IPS-18a (cell line): Measurements from ENCODE around the gene AGAP1.

Experiments
- H3K27ac ChIP-seq: one replicate; pipeline ENCODE4 v1.5.1; 2013; ENCODE audit warnings: low read length
- H3K27me3 ChIP-seq: one replicate; pipeline ENCODE4 v1.6.1; 2013; ENCODE audit warnings: mild to moderate bottlenecking, low read length; ENCODE audit not compliant: control insufficient read depth, insufficient read depth
- H3K36me3 ChIP-seq: one replicate; pipeline ENCODE4 v1.6.1; 2013; ENCODE audit warnings: low read depth, low read length; ENCODE audit not compliant: control insufficient read depth
- H3K4me1 ChIP-seq: one replicate; pipeline ENCODE4 v1.6.1; 2013; ENCODE audit warnings: low read depth, low read length; ENCODE audit not compliant: control insufficient read depth
- H3K4me3 ChIP-seq: one replicate; pipeline ENCODE4 v1.5.1; 2013; ENCODE audit warnings: low read length
- H3K9ac ChIP-seq: one replicate; pipeline ENCODE4 v1.6.1; 2013; ENCODE audit warnings: mild to moderate bottlenecking, low read length, moderate library complexity
- H3K9me3 ChIP-seq: one replicate; pipeline ENCODE4 v1.6.1; 2013; ENCODE audit warnings: low read depth, low read length; ENCODE audit not compliant: control insufficient read depth

AGAP1 gene

DNA sequence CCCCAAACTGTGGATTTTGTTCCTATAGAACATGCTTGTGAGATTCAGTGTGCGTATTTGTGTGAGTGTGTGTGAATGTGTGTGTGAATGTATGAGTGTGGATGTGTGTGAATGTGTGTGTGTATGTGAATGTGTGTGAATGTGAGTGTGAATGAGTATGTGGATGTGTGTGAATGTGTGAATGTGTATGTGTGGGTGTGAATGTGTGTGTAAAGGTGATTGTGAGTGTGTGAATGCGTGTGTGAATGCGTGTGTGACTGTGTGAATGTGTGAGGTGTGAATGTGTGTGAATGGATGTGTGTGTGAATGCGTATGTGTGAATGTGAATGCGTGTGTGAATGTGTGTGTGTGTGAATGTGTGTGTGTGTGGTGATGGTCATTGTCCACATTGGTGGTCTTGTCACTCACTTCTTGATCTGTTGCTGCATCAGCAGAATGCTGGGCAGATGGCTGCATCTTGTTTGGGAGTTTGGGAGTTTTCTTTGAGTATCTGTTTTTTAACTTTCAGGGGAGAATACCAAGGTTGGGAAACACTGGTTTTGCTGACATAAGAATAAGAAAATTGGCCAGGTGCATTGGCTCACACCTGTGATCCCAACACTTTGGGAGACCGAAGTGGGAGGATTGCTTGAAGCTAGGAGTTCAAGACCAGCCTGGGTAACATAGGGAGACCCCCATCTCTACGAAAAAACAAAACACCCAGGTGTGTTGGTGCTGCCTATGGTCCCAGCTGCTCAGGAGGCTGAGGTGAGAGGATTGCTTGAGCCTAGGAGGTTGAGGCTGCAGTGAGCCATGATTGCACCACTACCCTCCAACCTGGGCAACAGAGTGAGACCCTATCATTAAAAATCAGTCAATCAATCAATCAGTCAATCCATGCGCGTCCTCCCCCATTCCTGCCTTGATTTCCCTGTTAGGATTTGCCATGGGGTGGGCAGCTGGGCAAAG, 18.2 kb downstream of the AGAP1 start:
- Histone ChIP-seq H3K4me1 (peaks cover 4% of the 10 kb centered on the region), H3K4me3 (no peak overlapping the region), H3K9ac (no peak overlapping the region)

DNA sequence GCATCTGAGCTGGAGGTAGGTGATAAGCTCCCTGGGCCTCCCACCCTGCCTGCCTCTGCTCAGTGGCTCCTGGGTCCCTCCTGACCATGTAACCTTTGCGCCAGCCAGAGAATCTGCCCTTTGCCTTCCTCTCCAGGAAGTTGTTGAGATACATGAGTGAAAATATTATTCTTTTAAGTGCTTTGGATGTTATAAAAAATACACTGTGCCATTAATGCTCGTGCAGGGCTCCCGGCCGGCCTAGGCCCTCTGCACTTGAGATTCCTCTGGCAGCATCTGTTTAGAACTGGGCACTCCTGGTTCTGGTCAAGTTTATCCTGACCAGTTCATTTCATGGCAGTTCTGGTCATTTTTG, 18.8 kb downstream of the AGAP1 start:
- Histone ChIP-seq H3K4me3 (no peak overlapping the region), H3K36me3 (no peaks in the 10 kb centered on the region), H3K9ac (no peak overlapping the region), H3K9me3 (no peaks in the 10 kb centered on the region), H3K4me1 (peaks cover 4% of the 10 kb centered on the region), H3K27me3 (no peaks in the 10 kb centered on the region), H3K27ac (no peak overlapping the region)

More for the DNA sequence above, 18.2 kb downstream of the AGAP1 start:
- Histone ChIP-seq H3K9me3 (no peaks in the 10 kb centered on the region), H3K36me3 (no peaks in the 10 kb centered on the region), H3K27ac (no peak overlapping the region), H3K27me3 (no peaks in the 10 kb centered on the region)

DNA sequence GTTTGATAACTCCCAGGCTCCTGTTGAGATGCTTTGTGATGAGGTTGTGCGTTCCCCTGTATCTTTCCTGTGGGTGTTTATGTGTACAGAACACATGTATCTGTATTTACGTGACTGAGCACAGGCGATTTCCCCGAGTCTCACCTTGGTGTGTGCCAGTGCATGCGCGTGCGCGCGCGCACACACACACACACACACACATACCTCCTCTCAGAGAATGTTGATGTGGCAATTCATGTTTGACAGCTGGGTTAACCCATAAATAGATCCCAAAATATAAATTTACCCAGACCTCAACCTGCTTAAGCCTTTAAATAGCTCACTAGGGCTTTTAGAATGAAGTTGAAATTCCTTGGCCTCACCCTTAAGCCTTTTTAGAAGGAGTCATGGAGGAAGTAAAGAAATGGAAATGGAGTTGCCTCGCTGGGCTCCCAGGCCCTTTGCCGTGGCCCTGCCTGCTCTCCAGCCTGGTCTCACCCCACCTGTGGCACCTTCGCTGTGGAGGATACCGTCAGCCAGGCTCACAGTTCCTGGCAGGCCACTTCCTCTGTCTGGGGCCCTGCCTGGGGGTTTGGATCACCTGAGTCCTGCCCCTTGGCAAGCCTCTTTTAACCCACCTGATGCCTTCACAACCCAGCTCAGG, 20.3 kb downstream of the AGAP1 start:
- Histone ChIP-seq H3K9me3 (no peaks in the 10 kb centered on the region), H3K27me3 (no peaks in the 10 kb centered on the region), H3K9ac (no peak overlapping the region), H3K4me3 (no peak overlapping the region), H3K36me3 (no peaks in the 10 kb centered on the region), H3K27ac (no peak overlapping the region), H3K4me1 (peaks cover 4% of the 10 kb centered on the region)

DNA sequence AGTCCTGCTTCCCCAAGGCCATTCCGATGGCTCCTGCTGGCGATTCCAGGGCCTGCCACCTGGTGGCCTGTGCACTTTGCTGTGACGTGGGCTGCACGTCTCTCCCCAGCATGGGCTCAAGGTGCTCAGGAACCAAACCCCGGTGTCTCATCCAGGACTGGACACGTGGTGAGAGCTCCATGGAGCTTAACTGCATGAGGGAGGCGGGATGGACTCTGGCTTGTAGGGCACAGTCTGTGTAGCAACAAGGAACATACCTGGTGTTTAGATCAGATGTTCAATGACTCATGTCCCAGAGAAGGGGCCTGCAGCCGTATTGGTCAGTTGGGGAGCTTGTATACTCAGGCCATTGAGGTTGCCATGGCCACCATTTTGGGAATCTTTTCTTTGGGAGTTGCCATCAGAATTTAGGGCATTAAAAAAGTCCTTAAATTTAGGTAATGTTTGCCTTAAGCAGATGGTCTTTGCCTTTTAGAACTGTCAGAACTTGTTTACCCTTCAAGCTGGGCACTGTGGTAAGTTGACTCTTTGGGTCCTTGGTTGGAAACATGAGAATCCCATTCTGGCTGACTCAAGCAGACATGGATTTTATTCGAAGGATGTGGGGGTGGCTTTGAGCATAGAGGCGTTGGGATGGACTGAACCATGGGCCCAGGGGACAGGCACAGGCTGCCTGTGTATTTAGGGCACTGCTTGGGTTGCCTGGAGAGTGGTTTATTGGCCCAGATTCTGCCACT, 21.0 kb downstream of the AGAP1 start:
- H3K9me3 ChIP-seq = no peaks in the 10 kb centered on the region
- peaks cover 4% of the 10 kb centered on the region for H3K4me1 ChIP-seq
- H3K4me3 ChIP-seq = no peak overlapping the region
- H3K27ac ChIP-seq = no peak overlapping the region
- H3K9ac ChIP-seq = no peak overlapping the region
- H3K27me3 ChIP-seq = no peaks in the 10 kb centered on the region
- no peaks in the 10 kb centered on the region for H3K36me3 ChIP-seq

DNA sequence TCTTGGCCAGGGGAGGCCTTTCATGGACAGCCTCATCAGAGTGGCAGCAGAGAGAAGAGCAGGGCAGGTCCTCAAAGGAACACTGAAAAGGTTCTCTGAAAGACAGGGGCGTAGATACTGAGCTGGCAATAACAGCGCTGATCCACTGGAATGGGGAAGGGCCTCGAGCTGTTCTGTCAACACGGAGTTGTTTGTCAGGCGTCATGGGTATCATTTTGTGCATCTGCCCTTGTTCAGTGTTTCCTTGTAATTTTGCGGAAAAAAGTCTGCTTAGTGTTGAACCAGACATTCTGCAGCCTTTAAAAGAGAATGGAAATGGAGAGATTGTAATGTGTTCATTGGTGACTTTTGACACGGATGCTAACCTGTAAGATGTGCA, 21.5 kb downstream of the AGAP1 start:
- Histone ChIP-seq H3K4me3 (no peak overlapping the region), H3K27me3 (no peaks in the 10 kb centered on the region), H3K4me1 (peaks cover 4% of the 10 kb centered on the region), H3K9me3 (no peaks in the 10 kb centered on the region), H3K36me3 (no peaks in the 10 kb centered on the region), H3K9ac (no peak overlapping the region), H3K27ac (no peak overlapping the region)

DNA sequence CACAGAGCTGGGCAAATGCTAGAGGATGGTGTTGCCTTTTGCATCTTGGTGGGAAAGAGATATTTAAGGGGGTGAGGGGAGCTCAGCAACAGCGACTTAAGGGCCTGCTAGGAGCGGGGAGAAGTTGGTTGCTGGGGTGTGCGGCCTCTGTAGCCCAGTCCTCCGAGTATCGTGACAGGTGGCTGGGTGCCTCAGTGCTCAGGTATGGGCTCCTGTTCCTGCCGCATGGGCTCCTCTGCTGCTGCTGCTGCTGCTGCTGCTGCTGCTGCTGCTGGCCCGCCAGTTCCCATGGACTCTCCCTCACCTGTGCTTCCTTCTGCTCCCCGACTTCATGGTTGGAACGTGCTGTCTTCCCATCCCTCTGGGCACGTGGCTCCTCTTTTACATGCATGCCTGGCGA, 22.0 kb downstream of the AGAP1 start:
- H3K9me3 ChIP-seq = no peaks in the 10 kb centered on the region
- no peaks in the 10 kb centered on the region for H3K36me3 ChIP-seq
- peaks cover 4% of the 10 kb centered on the region for H3K4me1 ChIP-seq
- H3K27ac ChIP-seq = no peak overlapping the region
- no peaks in the 10 kb centered on the region for H3K27me3 ChIP-seq
- no peak overlapping the region for H3K4me3 ChIP-seq
- H3K9ac ChIP-seq = no peak overlapping the region

DNA sequence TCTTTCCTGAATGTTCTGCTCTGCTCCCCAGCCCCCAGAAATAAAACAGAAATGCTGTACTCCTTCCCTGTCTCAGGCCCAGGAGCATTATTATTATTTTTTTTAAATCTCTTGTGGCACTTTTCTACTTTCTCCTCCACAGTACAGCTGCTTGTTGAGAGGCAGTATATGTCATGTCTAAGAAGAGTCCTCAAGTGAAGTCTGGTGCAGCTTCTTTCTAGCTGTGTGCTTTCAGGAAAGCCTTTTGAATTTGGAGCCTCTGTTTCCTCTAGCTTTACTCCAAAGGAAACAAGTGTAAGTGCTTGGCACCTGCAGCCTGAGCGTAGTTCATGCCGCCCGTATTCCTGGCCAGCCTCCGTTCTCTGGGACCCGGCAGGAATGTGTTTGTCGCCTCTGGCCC, 22.4 kb downstream of the AGAP1 start:
- H3K9me3 ChIP-seq = no peaks in the 10 kb centered on the region
- H3K36me3 ChIP-seq = no peaks in the 10 kb centered on the region
- no peak overlapping the region for H3K9ac ChIP-seq
- H3K4me3 ChIP-seq = no peak overlapping the region
- peaks cover 4% of the 10 kb centered on the region for H3K4me1 ChIP-seq
- H3K27me3 ChIP-seq = no peaks in the 10 kb centered on the region
- H3K27ac ChIP-seq = no peak overlapping the region

DNA sequence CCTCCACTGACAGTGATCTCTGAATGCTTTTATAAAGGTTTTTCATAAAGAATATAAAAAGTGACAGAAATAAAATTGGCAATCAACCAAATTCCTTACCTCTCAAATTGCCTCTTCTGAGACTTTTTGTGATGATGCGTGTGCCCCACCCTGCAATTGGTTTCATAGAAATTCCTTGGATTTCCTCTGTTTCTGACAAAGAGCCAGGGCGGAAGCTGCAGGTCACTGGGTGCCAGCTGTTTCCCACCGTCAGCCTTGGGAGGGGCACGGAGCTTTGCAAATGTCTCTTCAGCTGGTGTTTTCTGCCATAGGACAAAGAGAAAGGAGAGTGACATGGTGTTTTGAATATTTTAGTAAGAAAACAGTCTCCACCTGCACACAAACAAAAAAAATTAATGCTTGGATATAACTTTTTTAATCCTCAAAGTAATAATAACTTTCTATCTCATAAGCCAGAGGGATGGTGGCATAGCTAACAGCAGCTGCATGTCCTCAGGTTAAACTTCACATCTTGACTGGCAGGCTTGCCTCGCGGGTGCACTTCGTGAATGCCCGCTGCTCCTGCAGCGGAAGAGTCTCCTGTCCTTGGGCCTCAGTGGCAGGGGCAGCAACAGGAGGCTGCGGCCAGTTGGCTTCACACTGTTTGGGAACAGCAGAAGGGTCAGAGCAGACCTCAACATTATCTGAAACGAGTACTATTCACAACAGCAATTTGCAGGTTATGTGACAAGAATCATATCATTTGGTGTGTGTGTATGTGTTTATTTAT, 24.7 kb downstream of the AGAP1 start:
- H3K4me1 ChIP-seq = no peaks in the 10 kb centered on the region
- H3K27ac ChIP-seq = no peak overlapping the region
- no peak overlapping the region for H3K4me3 ChIP-seq
- no peak overlapping the region for H3K9ac ChIP-seq
- no peaks in the 10 kb centered on the region for H3K9me3 ChIP-seq
- H3K27me3 ChIP-seq = no peaks in the 10 kb centered on the region
- H3K36me3 ChIP-seq = no peaks in the 10 kb centered on the region

DNA sequence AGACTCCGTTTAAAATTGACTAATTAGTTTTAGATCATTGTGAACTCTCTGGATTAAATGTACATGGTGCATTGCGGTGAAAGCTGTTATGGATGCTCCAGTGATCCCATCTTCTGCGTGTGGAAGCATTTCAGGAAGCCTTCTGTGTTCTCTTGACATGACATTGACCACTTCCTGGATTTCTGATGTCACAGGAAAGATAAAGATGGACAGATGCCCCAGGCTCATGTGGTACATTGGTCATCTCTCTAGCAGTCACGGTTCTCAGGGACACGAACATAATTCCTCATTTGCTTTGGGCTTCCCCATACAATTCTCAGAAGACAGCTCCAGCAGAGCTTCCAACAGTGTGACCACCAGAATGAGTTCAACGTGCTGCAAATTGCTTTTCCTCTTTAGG, 26.9 kb downstream of the AGAP1 start:
- no peaks in the 10 kb centered on the region for H3K4me1 ChIP-seq
- no peak overlapping the region for H3K9ac ChIP-seq
- H3K27me3 ChIP-seq = no peaks in the 10 kb centered on the region
- no peak overlapping the region for H3K4me3 ChIP-seq
- no peak overlapping the region for H3K27ac ChIP-seq
- H3K36me3 ChIP-seq = no peaks in the 10 kb centered on the region
- H3K9me3 ChIP-seq = no peaks in the 10 kb centered on the region

DNA sequence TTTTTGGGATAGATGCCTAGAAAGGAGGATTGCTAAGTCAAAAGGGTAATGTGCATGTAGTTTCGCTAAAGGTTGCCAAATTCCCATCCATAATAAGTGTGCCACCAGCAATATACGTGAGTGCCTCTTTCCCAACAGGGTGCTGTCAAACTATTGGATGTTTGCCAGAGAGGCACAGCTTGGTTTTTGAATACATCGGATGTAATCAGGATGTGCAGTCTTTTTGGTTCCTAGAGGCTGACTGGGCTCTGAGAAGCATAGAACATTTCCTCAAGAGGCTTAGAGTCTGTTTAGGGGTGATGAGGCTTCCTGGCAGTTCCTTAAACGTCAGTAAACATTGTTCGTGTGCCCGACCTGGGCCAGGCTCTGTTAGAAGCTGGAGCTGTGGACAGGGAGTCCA, 28.0 kb downstream of the AGAP1 start:
- H3K4me3 ChIP-seq = no peak overlapping the region
- no peaks in the 10 kb centered on the region for H3K4me1 ChIP-seq
- H3K27me3 ChIP-seq = no peaks in the 10 kb centered on the region
- no peaks in the 10 kb centered on the region for H3K9me3 ChIP-seq
- H3K27ac ChIP-seq = no peak overlapping the region
- no peak overlapping the region for H3K9ac ChIP-seq
- no peaks in the 10 kb centered on the region for H3K36me3 ChIP-seq

DNA sequence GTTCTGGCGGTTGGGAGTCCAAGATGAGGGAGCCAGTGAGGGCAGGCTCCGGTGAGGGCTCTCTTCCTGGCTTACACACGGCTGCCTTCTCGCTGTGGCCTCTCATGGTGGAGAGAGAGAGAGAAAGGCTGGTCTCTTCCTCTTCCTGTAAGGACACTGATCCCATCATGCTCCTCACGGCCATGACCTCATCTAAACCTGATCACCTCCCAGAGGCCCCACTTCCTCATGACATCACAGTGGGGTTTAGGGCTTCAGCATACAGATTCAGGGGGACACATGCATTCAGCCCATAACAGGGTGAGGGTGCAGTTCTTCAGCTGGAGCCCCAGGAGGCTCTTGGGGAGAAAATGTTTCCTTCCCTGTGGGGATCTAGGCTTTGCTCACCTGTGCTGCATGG, 29.2 kb downstream of the AGAP1 start:
- H3K9me3 ChIP-seq = no peaks in the 10 kb centered on the region
- peaks cover 11% of the 10 kb centered on the region for H3K4me1 ChIP-seq
- no peak overlapping the region for H3K4me3 ChIP-seq
- H3K9ac ChIP-seq = no peak overlapping the region
- no peak overlapping the region for H3K27ac ChIP-seq
- no peaks in the 10 kb centered on the region for H3K36me3 ChIP-seq
- H3K27me3 ChIP-seq = no peaks in the 10 kb centered on the region
